GM20431 (cell line): ENCODE results near the gene LCLAT1.
"Not testable (repeated sequence)": the region's sequence is repeated elsewhere in the genome, so short reads cannot be mapped to it uniquely, and the experiment has no call there.

ENCODE experiments used
- in situ Hi-C: fragments of 300-500 bp; cut with MseI, MboI; formaldehyde crosslinking; loops from one replicate; pipeline ENCODE4 v1.15.0; 2020; ENCODE audit warnings: low sequenced_read_pairs; ENCODE audit not compliant: unreplicated experiment

LCLAT1 gene

DNA sequence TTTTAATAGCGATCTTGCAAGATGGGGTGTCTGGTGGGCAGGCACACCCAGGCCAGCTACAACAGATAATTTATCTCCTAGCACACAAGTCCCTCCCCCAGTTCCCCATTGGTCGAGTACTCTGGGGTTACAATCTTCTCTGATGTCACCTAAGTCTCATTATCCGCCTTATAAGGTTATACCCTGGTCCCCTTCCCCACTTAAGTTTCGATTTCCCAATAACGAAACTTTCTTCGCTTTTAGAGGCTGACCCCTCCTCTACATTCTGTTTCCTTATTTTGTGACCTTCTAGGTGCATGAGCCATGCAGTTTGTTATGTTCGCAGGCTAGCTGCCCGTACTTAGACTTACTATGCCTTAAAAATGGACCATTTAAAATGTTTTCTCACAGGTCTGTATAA lies 180.1 kb downstream of the LCLAT1 start:
- in situ Hi-C loops: no loop called here

DNA sequence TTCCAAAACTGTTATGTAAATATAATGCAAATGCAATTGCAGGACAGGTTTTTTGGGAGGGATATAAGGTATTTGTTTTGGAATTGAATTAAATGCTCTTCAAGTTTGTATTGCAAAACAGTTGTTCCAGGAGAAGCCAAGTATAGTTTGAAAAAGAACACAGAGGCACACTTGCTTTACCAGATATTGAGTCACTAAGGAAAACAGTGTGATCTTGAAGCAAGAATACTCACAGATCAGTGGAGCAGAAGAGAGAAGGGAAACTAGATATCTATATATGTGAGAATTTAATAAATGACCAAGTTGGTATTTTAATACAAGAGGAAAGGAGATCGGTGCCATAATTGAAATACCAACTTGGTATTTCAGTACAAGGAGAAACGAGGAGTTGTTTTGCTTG lies 181.3 kb downstream of the LCLAT1 start:
- in situ Hi-C loops: no loop called here

GRCh38 chr2:30629866-30630265 lies 182.8 kb downstream of the LCLAT1 start:
- in situ Hi-C loops: no loop called here

DNA sequence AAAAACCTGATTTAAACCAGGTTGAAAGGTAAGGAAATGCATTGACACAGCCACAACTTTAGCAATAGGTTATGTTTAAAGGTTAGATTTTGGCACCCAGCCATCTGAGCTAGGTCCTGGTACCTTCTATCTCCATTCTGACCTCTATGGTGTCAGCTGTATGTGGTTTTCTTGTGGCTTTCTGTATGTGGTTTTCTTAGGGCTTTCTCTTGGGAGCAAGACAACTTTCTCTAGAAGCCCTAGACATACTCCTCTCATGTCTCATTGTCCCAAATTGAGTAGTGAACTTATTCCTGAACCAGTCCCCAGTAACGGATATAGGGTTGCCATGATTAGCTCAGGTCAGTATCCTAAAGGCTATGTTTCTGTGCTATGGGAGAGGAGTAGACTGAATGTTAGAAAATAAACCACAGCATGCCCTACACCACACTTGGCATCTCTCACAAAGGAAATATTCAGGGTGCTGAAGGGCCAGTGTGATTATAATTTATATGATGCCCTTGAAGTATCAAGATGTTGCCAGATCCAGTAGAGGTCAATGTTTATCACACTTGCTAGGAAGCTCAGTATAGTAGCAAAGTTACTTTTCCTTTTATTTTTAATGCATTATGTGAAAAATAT lies 184.1 kb downstream of the LCLAT1 start:
- in situ Hi-C loops: no loop called here

GRCh38 chr2:30633039-30633438 lies 186.0 kb downstream of the LCLAT1 start:
- in situ Hi-C loops: no loop called here

- in situ Hi-C loops: no loop called here
Measured at GRCh38 chr2:30636311-30636710, 189.3 kb downstream of the LCLAT1 start.

DNA sequence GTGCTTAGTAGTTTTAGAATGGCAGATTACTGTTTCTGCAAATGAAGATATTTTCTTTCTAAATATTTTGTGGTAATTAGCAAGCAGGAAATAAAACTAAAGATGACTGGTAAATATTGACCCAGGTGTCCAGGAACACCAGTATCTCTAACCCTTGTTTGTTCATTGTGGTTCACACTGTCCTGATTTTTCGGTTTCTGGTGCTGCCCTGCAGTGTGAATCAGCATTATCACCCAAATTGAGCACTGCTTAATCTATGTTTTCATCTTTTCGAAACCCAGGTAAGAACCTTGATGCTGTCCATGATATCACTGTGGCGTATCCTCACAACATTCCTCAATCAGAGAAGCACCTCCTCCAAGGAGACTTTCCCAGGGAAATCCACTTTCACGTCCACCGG lies 192.8 kb downstream of the LCLAT1 start:
- in situ Hi-C loops: no loop called here

- in situ Hi-C loops: no loop called here
Measured at GRCh38 chr2:30641765-30642345, 194.8 kb downstream of the LCLAT1 start.

GRCh38 chr2:30643013-30643412 lies 196.0 kb downstream of the LCLAT1 start:
- in situ Hi-C loops: not testable (repeated sequence)

GRCh38 chr2:30643674-30644073 lies 196.6 kb downstream of the LCLAT1 start:
- in situ Hi-C loops: no loop called here

DNA sequence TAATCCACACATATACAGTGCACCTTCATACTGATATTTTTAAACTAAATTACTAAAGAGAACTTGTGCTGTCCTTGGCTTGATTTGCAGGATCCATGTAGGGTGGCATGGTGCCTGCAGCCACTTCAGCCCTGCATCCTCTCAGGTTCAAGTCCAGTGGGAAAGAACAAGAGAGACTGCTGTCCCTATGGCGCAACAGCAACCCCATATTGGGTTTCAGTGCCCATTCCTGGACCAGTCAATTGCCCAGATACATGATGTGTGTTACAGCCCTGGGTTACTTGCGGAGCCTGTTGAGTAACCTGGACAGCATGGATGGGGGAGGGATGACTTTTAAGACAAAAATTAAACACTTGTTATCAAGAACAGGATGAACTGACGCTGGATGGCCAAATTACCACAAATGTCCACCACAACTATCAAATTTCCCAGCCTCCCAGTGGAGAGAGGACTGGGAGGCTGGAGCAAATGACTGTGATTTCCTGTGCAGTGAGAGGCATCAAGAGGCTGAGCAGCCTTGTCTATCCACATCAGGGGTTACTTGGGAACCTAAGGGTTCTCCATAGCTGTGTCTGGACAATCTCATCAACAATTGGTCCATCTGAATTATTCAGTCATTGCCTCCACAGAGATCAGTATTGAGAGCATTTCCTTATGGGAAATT lies 198.2 kb downstream of the LCLAT1 start:
- in situ Hi-C loops: no loop called here

GRCh38 chr2:30645745-30646119 lies 198.7 kb downstream of the LCLAT1 start:
- in situ Hi-C loops: no loop called here

DNA sequence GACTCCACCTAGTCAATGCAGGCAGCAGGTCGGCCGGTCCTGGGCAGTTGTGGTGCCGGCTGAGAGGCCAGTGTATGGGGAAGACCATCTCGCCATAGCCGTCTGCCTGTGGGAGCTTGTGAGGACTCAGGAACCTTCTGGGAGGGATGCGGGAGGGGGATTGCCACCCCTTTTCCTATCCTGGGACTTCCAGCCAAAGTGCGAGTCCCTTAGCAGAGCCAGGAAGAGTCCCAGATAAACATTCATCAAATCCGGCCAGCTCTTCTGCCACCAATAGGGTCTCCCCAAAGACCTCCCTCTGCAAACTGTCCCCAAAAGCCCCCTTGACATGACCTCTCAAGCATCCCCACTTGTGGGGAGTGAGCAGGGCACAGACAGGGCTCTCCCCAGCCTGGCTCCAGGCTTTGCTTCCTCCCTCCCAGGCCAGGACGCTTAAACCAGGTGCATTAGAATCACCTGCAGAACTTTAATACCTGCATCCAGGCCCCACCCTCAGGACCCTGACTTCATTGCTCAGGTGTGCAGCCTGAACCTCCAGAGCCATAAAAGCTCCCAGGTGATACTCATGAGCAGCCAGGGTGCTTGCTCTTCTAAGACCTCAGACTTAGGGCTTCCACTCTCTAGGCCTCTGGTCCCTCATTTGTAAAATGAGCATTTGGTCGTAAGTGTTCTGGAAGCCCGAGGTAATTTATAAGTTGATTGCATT lies 200.9 kb downstream of the LCLAT1 start:
- in situ Hi-C loops: no loop called here

DNA sequence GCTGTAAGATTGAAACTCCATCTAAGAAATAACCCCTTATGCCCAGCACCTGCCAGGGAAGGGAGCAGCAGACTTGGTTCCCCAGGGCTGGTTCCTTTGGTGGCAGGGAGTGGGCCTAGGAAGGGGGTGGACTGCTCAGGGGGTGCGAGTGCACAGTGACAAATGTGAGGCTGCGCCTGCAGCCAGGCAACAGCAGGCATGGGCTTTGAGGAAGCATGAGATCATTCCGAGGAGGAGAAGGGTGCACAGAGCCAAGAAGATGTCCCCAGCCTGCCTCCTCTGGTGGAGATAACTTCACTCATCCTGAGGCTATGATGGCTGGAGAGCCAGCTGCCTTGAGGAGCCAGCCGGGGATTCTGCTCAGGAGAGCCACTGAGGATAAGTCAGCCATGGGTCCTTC lies 202.2 kb downstream of the LCLAT1 start:
- in situ Hi-C loops: no loop called here

DNA sequence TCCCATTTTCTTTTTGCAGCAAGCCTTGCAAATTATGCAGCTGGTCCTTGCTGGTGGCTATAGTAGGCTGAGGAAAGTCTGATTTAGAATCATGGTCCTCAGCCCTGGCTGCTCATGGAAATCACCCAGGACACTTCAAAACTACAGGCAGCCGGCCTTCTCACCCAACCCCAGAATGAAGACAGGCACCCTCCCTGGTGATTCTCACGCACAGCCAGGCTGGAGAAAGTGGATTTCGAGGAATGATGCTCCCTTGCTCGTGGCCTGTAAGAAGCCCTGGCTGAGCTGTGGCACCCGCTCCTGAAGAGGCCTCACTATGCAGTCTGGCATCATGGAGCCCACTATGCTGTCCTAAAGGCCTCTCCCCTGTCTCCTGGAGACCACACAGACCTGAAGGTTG lies 202.8 kb downstream of the LCLAT1 start:
- in situ Hi-C loops: no loop called here

- in situ Hi-C loops: no loop called here
Measured at GRCh38 chr2:30652271-30652915, 205.3 kb downstream of the LCLAT1 start.

DNA sequence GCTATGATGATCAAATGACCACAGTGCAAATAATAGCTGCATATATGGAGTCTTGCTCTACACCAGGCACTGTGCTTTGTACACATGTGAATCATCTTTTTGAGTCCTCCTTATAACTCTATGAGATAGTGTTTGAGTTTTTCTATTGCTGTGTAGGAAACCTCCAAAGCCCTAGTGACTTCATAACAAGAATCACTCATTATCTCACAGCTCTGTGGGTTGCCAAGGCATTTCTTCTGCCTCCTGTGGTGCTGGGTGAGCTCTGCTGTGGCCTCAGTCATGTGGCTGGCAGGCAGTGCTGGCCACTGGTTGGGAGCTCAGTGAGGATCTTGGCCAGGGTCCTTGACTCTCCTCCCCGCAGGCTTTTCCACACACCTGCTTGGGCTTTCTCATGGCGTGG lies 206.8 kb downstream of the LCLAT1 start:
- in situ Hi-C loops: no loop called here

DNA sequence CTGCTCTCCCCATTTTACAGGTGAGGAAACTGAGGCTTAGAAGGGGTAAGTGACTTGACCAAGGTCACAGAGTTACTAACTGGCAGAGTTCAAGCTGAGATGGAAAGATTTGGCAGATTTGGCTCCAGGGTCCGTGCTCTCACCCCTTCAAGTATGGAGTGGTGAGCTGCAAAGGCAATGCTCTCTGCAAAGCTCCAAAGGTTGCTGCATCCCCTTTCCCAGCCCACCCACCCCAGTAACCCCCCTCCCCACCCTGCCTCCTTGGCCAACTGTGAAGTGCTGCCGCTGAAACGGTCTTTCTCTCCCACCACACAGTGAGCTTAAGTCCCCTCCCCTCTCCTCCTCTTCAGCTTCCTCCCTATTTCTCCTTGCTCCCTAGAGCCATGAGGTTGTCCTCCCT lies 207.4 kb downstream of the LCLAT1 start:
- in situ Hi-C loops: no loop called here

DNA sequence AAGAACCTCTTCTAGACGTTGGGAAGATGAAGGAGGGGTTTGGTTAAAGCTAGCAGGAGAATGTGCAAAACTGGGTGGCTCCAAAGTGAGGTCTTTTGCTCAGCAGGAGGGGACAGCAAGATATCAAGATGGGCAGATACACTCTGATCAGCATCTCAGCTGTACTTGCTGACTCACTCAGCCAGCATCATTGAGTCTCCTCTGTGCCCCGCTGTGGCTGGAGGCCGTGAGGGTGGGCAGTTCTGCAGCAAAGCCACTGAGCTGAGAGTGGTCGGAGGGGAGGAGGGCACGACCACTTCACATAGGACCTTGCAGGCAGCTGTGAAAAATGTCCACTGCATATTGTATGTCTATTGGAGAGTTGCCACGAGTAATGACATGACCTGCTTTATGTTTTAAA lies 208.2 kb downstream of the LCLAT1 start:
- in situ Hi-C loops: no loop called here

DNA sequence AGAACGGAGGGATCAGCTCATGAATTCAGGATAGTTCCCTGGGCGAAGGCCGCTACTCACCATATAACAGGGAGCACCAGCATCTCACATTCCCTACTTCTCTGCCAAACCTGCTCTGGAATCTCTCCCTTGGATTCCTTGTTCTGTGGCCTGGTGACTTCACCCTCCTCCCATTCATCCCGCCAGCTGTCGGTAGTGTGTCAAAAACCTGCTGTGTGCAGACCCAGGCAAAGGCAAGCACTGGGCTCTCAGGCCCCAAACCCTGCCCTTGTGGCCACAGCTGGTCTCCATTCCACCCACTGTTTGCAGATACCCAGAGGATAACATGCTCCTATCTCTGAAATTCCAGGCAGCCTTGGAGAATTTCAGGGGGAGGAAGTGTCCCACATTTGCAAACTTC lies 208.6 kb downstream of the LCLAT1 start:
- in situ Hi-C loops: no loop called here

DNA sequence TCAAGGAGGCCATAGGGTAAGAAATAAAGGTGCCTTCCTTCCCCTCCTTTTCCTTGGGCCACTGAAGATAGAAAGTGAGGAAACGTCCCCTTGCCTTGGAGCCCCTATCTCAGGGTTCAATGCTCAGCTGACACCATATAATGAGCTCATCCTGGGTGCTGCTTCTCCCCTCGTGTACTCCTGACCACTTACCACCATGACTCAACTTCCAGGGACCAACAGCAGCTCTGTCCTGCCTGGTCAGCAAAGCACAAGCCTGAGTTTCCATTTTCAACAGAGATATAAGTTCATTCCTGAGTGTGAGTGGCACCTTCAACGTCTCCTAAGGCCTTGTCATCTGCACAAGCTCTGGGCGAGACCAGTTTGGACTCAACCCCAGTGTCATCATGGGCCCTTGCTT lies 209.0 kb downstream of the LCLAT1 start:
- in situ Hi-C loops: no loop called here
